T-helper 9 cell (primary cell): ENCODE measurements around the gene POM121.
"Not testable (repeated sequence)": the region's sequence is repeated elsewhere in the genome, so short reads cannot be mapped to it uniquely, and the experiment has no call there.

ENCODE experiments used
- DNase-seq: peaks from one replicate; pipeline ENCODE4 v3.0.0-alpha.2; 2020

POM121 gene

DNA sequence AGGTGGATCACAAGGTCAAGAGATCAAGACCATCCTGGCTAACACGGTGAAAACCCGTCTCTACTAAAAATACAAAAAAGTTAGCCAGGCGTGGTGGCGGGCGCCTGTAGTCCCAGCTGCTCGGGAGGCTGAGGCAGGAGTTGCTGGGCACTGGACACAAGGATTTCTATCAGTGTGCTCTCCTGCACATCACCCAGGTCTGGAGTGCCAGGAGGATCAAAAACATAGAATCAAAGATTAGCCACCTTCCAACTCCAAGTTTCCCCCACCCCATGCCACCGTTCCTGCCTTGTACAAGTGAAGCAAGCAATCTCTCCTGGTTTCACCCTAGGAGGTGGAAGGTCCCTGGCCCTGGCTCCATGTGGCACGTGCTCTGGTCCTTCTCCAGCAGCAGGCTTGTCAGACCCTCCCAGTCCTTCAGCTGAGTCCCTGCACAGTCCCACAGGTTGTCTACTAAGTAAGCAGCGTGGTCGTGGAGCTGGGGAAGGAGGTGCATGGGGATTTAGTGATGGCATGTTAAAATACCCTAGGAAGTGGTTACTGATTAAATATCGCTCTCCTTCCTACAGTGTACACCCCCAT lies 73.1 kb downstream of the POM121 start:
- not testable (repeated sequence) for DNase-seq
